ENCODE data around the gene SLC47A2. TPM values are rescaled to one million over a fixed set of nuclear protein-coding genes. Genes with fewer than 3 reads are reported as not detected.
A peak's percentile ranks its signal among the peaks of the same experiment; 100 is the strongest.

The SLC47A2 gene
- total RNA-seq, 2 donors from 2014 or later = not detected

- H3K27ac ChIP-seq = no peak overlapping the region
- H3K36me3 ChIP-seq = no peaks in the 10 kb centered on the region
- no peaks in the 10 kb centered on the region for H3K4me1 ChIP-seq (replicated peaks)
- 94% methylated on average over 11 of the region's 11 CpGs for WGBS
- no peak for DNase-seq (ENCODE audit: low spot score)
- H3K4me3 ChIP-seq = no peak overlapping the region
- no peaks in the 10 kb centered on the region for H3K27me3 ChIP-seq (replicated peaks; ENCODE audit: insufficient read depth)
- intact Hi-C loops (cut with DNase I) = no loop called here
- no peaks in the 10 kb centered on the region for H3K9me3 ChIP-seq
- TF ChIP-seq POLR2AphosphoS5 (IDR thresholded peaks at IDR 0.05) = no peak
Measured at GRCh38 chr17:19755821-19756510, 39.6 kb upstream of the SLC47A2 start.

DNA sequence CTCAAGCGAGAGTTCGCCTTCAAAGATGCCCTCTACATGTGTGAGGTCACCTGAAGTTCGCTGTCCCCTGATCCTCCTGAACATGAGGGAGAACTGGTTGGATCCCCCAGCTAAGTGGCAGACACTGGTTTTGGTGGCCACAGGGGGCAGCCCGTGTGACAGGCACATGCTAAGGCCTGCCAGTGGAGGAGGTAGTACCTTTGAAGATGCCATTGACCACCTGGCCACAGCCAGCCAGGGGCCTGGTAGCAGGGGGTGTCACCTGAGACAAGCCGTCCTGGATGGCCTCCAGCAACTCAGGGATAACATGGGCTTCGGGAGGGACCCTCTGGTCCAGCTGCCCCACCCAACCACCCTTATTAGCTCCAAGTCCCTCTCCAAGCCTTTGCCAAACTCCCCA lies 39.0 kb upstream of the SLC47A2 start:
- Histone ChIP-seq H3K4me1 (replicated peaks) (no peaks in the 10 kb centered on the region), H3K9me3 (no peaks in the 10 kb centered on the region), H3K27me3 (replicated peaks; ENCODE audit: insufficient read depth) (no peaks in the 10 kb centered on the region), H3K4me3 (no peak overlapping the region), H3K36me3 (no peaks in the 10 kb centered on the region), H3K27ac (no peak overlapping the region)
- WGBS = 93% methylated on average over 6 of the region's 6 CpGs
- intact Hi-C loops (cut with DNase I) = no loop called here
- no peak for TF ChIP-seq POLR2AphosphoS5 (IDR thresholded peaks at IDR 0.05)
- TF ChIP-seq, protein P1, sequence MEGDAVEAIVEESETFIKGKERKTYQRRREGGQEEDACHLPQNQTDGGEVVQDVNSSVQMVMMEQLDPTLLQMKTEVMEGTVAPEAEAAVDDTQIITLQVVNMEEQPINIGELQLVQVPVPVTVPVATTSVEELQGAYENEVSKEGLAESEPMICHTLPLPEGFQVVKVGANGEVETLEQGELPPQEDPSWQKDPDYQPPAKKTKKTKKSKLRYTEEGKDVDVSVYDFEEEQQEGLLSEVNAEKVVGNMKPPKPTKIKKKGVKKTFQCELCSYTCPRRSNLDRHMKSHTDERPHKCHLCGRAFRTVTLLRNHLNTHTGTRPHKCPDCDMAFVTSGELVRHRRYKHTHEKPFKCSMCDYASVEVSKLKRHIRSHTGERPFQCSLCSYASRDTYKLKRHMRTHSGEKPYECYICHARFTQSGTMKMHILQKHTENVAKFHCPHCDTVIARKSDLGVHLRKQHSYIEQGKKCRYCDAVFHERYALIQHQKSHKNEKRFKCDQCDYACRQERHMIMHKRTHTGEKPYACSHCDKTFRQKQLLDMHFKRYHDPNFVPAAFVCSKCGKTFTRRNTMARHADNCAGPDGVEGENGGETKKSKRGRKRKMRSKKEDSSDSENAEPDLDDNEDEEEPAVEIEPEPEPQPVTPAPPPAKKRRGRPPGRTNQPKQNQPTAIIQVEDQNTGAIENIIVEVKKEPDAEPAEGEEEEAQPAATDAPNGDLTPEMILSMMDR (IDR thresholded peaks at IDR 0.05) = no peak
- TF ChIP-seq POLR2A (IDR thresholded peaks at IDR 0.05) = no peak
- no peak for DNase-seq (ENCODE audit: low spot score)

DNA sequence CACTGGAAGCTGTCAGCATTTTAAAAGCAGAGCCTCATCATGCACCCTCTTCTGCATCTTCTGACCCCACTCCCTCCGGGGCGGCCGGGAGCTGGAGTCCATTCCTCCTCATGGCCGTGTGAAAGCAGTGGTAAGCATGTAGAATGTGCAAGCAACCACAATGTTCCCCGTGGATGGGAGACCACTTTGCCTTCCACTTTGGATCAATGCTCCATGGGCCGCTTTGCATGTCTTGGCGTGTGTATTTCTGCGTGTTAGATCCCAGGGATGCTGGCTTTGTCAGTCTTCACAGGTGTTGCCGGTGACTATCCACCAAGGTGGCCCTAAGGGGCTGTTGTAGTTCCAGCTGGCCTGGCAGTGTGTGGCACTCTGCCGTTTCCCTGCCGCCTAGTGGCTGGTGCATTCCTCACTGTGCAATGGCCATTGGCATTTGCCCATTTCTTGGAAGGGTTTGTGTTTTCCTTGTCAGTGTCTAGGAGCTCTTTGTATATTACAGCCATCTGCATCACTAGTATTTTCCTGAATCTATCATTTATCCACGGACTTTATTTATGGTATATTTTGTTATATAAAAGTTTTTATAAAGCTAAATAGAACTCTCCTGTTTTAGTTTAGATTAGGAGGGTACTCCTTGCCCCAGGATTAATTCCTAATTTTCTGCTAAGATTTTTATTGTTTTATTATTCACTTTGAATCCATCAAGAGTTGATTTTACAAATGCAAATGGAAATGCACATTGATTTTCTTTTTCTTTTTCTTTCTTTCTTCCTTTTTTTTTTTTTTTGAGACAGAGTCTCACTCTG lies 37.5 kb upstream of the SLC47A2 start:
- Histone ChIP-seq H3K27ac (peak overlapping the region; percentile 3 to 61), H3K4me1 (replicated peaks) (no peaks in the 10 kb centered on the region), H3K27me3 (replicated peaks; ENCODE audit: insufficient read depth) (no peaks in the 10 kb centered on the region), H3K36me3 (no peaks in the 10 kb centered on the region), H3K4me3 (no peak overlapping the region), H3K9me3 (no peaks in the 10 kb centered on the region)
- 51% methylated on average over 12 of the region's 12 CpGs for WGBS
- peak; percentile 73 for DNase-seq (ENCODE audit: low spot score)
- TF ChIP-seq POLR2A (IDR thresholded peaks at IDR 0.05) (no peak), POLR2AphosphoS5 (IDR thresholded peaks at IDR 0.05) (peak; percentile 50)
- TF ChIP-seq, protein P1 (IDR thresholded peaks at IDR 0.05) = peak; percentile 21 to 78 (median 58)
- intact Hi-C loops (cut with DNase I) = no loop called here

- no peak overlapping the region for H3K4me3 ChIP-seq
- no peak for TF ChIP-seq POLR2A (IDR thresholded peaks at IDR 0.05)
- TF ChIP-seq POLR2AphosphoS5 (IDR thresholded peaks at IDR 0.05) = peak; percentile 89
- TF ChIP-seq, protein P1 (IDR thresholded peaks at IDR 0.05) = peak in 1 of 4 experiments; percentile 22
- DNase-seq (ENCODE audit: low spot score) = peak; percentile 92
- no peaks in the 10 kb centered on the region for H3K27me3 ChIP-seq (replicated peaks; ENCODE audit: insufficient read depth)
- H3K4me1 ChIP-seq (replicated peaks) = no peaks in the 10 kb centered on the region
- 30% methylated on average over 12 of the region's 12 CpGs for WGBS
- intact Hi-C loops (cut with DNase I) = no loop called here
- H3K27ac ChIP-seq = peak overlapping the region; percentile 61 to 75
- no peaks in the 10 kb centered on the region for H3K9me3 ChIP-seq
- no peaks in the 10 kb centered on the region for H3K36me3 ChIP-seq
Measured at GRCh38 chr17:19753051-19753509, 36.7 kb upstream of the SLC47A2 start.

- no peaks in the 10 kb centered on the region for H3K27me3 ChIP-seq (replicated peaks; ENCODE audit: insufficient read depth)
- H3K36me3 ChIP-seq = no peaks in the 10 kb centered on the region
- H3K27ac ChIP-seq = peak overlapping the region; percentile 61 to 75
- DNase-seq (ENCODE audit: low spot score) = no peak
- H3K9me3 ChIP-seq = no peaks in the 10 kb centered on the region
- 77% methylated on average over 15 of the region's 15 CpGs for WGBS
- H3K4me1 ChIP-seq (replicated peaks) = no peaks in the 10 kb centered on the region
- intact Hi-C loops (cut with DNase I) = no loop called here
- H3K4me3 ChIP-seq = no peak overlapping the region
- TF ChIP-seq POLR2AphosphoS5 (IDR thresholded peaks at IDR 0.05) (no peak), POLR2A (IDR thresholded peaks at IDR 0.05) (no peak)
- TF ChIP-seq, protein P1 (IDR thresholded peaks at IDR 0.05) = no peak
Measured at GRCh38 chr17:19752216-19753050, 36.0 kb upstream of the SLC47A2 start.
